Activated T-cell treated with anti-CD3 and anti-CD28 coated beads, Interleukin-2, amount 50 U/mL, for 48 hours (primary cell): ENCODE results near the gene CGB3.
A peak's percentile ranks its signal among the peaks of the same experiment; 100 is the strongest.
"Not testable (repeated sequence)": the region's sequence is repeated elsewhere in the genome, so short reads cannot be mapped to it uniquely, and the experiment has no call there.

Source experiments
- DNase-seq, 2 experiments: peaks; one replicate each; pipeline ENCODE4 v3.0.0-alpha.2; 2020

Gene CGB3

GRCh38 chr19:49042177-49042576, 18.0 kb upstream of the CGB3 start:
- DNase-seq, result no peak

GRCh38 chr19:49039736-49040135, 15.6 kb upstream of the CGB3 start:
- DNase-seq, result not testable (repeated sequence)

GRCh38 chr19:49038557-49039276, 14.6 kb upstream of the CGB3 start:
- not testable (repeated sequence) for DNase-seq

GRCh38 chr19:49038111-49038510, 14.0 kb upstream of the CGB3 start:
- not testable (repeated sequence) for DNase-seq

- peak; percentile 83 to 84 for DNase-seq
Measured at GRCh38 chr19:49036815-49037214, 12.7 kb upstream of the CGB3 start, which contains the start of gene CGB1. CGB1 (minus strand) TSS chr19:49036895; CDS start chr19:49036711, 184 bp downstream.

GRCh38 chr19:49031642-49032301, 7.6 kb upstream of the CGB3 start, which contains the start of gene CGB2:
CGB2 (plus strand) TSS chr19:49031890; CDS start chr19:49032096, 206 bp downstream.
- peak; percentile 94 to 96 for DNase-seq

GRCh38 chr19:49030323-49030722, 6.2 kb upstream of the CGB3 start:
- not testable (repeated sequence) for DNase-seq

- not testable (repeated sequence) for DNase-seq
Measured at GRCh38 chr19:49029749-49030148, 5.6 kb upstream of the CGB3 start.

- not testable (repeated sequence) for DNase-seq
Measured at GRCh38 chr19:49028686-49029085, 4.6 kb upstream of the CGB3 start.

GRCh38 chr19:49025599-49025998, 1.5 kb upstream of the CGB3 start:
- not testable (repeated sequence) for DNase-seq

- DNase-seq, result not testable (repeated sequence)
Measured at GRCh38 chr19:49025088-49025487, 955 bp upstream of the CGB3 start.

- no peak for DNase-seq
Measured at GRCh38 chr19:49022116-49022515, 2.0 kb downstream of the CGB3 start.

GRCh38 chr19:49020931-49021895, 2.9 kb downstream of the CGB3 start:
- no peak for DNase-seq

GRCh38 chr19:49020342-49020741, 3.8 kb downstream of the CGB3 start:
- DNase-seq, result no peak

- peak; percentile 83 to 84 for DNase-seq
Measured at GRCh38 chr19:49019242-49019932, 4.7 kb downstream of the CGB3 start.

GRCh38 chr19:49018388-49019241, 5.5 kb downstream of the CGB3 start:
- peak; percentile 41 to 43 for DNase-seq

- peak; percentile 75 to 81 for DNase-seq
Measured at GRCh38 chr19:49017666-49018351, 6.3 kb downstream of the CGB3 start.

- no peak for DNase-seq
Measured at GRCh38 chr19:49017041-49017665, 7.0 kb downstream of the CGB3 start, which contains the start of gene LHB. LHB (minus strand) TSS chr19:49017091; CDS start chr19:49017081, 10 bp downstream.

GRCh38 chr19:49016067-49016839, 7.9 kb downstream of the CGB3 start:
- no peak for DNase-seq
